WTC11 (cell line): ENCODE results near the gene CDH13. TPM values are rescaled to one million over a fixed set of nuclear protein-coding genes. Genes with fewer than 3 reads are reported as not detected.
A peak's percentile ranks its signal among the peaks of the same experiment; 100 is the strongest.

ENCODE experiments used
- ATAC-seq: fragments of 200-7000 bp; cut with Tn5 transposase; 2 replicates; pipeline ENCODE4 v1.10.0; 2021; ENCODE audit warnings: mild to moderate bottlenecking, moderate library complexity
- CTCF ChIA-PET: fragments of 300-600 bp; sonication (Branson Sonifier 250); formaldehyde crosslinking; loops from one replicate; lab custom pipeline; 2021; ENCODE audit warnings: antibody characterized with exemption; lab: Charles Lee
- POLR2A ChIA-PET: fragments of 350-600 bp; sonication (Branson Sonifier 250); formaldehyde crosslinking; loops from one replicate; lab custom pipeline; 2021; ENCODE audit warnings: antibody characterized with exemption; lab: Charles Lee
- DNase-seq: peaks from one replicate; pipeline ENCODE4 v3.0.0; 2021; ENCODE audit warnings: low spot score
- H3K27ac Mint-ChIP-seq: 2 replicates; pipeline ENCODE4 v1.8.0; 2021; ENCODE audit warnings: mixed read lengths
- H3K27me3 Mint-ChIP-seq: 2 replicates; pipeline ENCODE4 v1.8.0; 2021; ENCODE audit warnings: low read depth, mild to moderate bottlenecking, moderate library complexity, mixed read lengths
- H3K36me3 Mint-ChIP-seq: 2 replicates; pipeline ENCODE4 v1.8.0; 2021; ENCODE audit warnings: mixed read lengths
- H3K4me1 Mint-ChIP-seq: 2 replicates; pipeline ENCODE4 v1.8.0; 2022; ENCODE audit warnings: mixed read lengths
- H3K4me3 Mint-ChIP-seq: 2 replicates; pipeline ENCODE4 v1.8.0; 2021; ENCODE audit warnings: mild to moderate bottlenecking, moderate library complexity, mixed read lengths
- H3K9me3 Mint-ChIP-seq: 2 replicates; pipeline ENCODE4 v1.8.0; 2021; ENCODE audit warnings: mixed read lengths
- ARID4B ChIP-seq: sonication (generic); formaldehyde crosslinking; IDR thresholded peaks from 2 replicates; pipeline ENCODE4 v1.8.0; 2023; ENCODE audit warnings: missing genetic modification reagents, mild to moderate bottlenecking, borderline replicate concordance
- ATF1 ChIP-seq: sonication (generic); formaldehyde crosslinking; IDR thresholded peaks from 2 replicates; pipeline ENCODE4 v1.8.1; 2023; ENCODE audit warnings: mild to moderate bottlenecking, moderate library complexity, missing genetic modification reagents
- CDX4 ChIP-seq: fragments of 250-450 bp; sonication (Bioruptor Pico); IDR thresholded peaks from 2 replicates; pipeline ENCODE4 v1.9.0; 2021; ENCODE audit warnings: moderate library complexity, mild to moderate bottlenecking, inconsistent platforms, borderline replicate concordance
- E2F5 ChIP-seq: sonication (generic); formaldehyde crosslinking; IDR thresholded peaks from 2 replicates; pipeline ENCODE4 v1.8.1; 2022; ENCODE audit warnings: mild to moderate bottlenecking, moderate library complexity, missing genetic modification reagents
- ELF4 ChIP-seq: sonication (generic); formaldehyde crosslinking; IDR thresholded peaks from 2 replicates; pipeline ENCODE4 v1.8.1; 2022; ENCODE audit warnings: low read depth, mild to moderate bottlenecking, moderate library complexity, missing genetic modification reagents
- IRF1 ChIP-seq: sonication (generic); formaldehyde crosslinking; IDR thresholded peaks from 2 replicates; pipeline ENCODE4 v1.8.0; 2023; ENCODE audit warnings: missing genetic modification reagents
- MLX ChIP-seq: sonication (generic); formaldehyde crosslinking; IDR thresholded peaks from 2 replicates; pipeline ENCODE4 v1.8.1; 2023; ENCODE audit warnings: mild to moderate bottlenecking, missing genetic modification reagents, moderate library complexity
- MXD4 ChIP-seq: fragments of 250-450 bp; sonication (Bioruptor Pico); IDR thresholded peaks from 2 replicates; pipeline ENCODE4 v1.8.0; 2021; ENCODE audit warnings: mild to moderate bottlenecking, moderate library complexity, borderline replicate concordance
- MYBL2 ChIP-seq: sonication (generic); formaldehyde crosslinking; IDR thresholded peaks from 2 replicates; pipeline ENCODE4 v1.8.1; 2023; ENCODE audit warnings: mild to moderate bottlenecking, moderate library complexity, missing genetic modification reagents
- NFE2L1 ChIP-seq: sonication (generic); formaldehyde crosslinking; IDR thresholded peaks from 2 replicates; pipeline ENCODE4 v1.8.1; 2023; ENCODE audit warnings: missing genetic modification reagents
- NR1H2 ChIP-seq: sonication (generic); formaldehyde crosslinking; IDR thresholded peaks from 2 replicates; pipeline ENCODE4 v1.9.0; 2021; ENCODE audit warnings: mild to moderate bottlenecking, moderate library complexity, missing genetic modification reagents
- SOX15 ChIP-seq: fragments of 250-450 bp; sonication (Bioruptor Pico); IDR thresholded peaks from 2 replicates; pipeline ENCODE4 v1.9.0; 2021; ENCODE audit warnings: mild to moderate bottlenecking
- SP1 ChIP-seq: sonication (generic); formaldehyde crosslinking; conservative IDR thresholded peaks from 2 replicates; pipeline ENCODE4 v1.8.1; 2022; ENCODE audit warnings: missing genetic modification reagents
- USF1 ChIP-seq: sonication (generic); formaldehyde crosslinking; IDR thresholded peaks from 2 replicates; pipeline ENCODE4 v1.8.0; 2022; ENCODE audit warnings: mild to moderate bottlenecking, missing genetic modification reagents
- ZNF423 ChIP-seq: fragments of 250-450 bp; sonication (Bioruptor Pico); IDR thresholded peaks from 2 replicates; pipeline ENCODE4 v2.1.2; 2022; ENCODE audit warnings: mild to moderate bottlenecking, moderate library complexity
- ZNF532 ChIP-seq: fragments of 250-450 bp; sonication (Bioruptor Pico); IDR thresholded peaks from 2 replicates; pipeline ENCODE4 v1.9.0; 2021; ENCODE audit warnings: mild to moderate bottlenecking, borderline replicate concordance
- ZNF671 ChIP-seq: fragments of 250-450 bp; sonication (Bioruptor Pico); IDR thresholded peaks from 2 replicates; pipeline ENCODE4 v1.8.0; 2021; ENCODE audit warnings: mild to moderate bottlenecking
- ZSCAN18 ChIP-seq: fragments of 250-450 bp; sonication (Bioruptor Pico); IDR thresholded peaks from 2 replicates; pipeline ENCODE4 v2.1.2; 2022; ENCODE audit warnings: mild to moderate bottlenecking, moderate library complexity
- total RNA-seq: library from RNA; stranded (reverse); gene quantifications from 3 replicates; pipeline ENCODE4 v1.2.3, GENCODE V29; 2021

The CDH13 gene
- total RNA-seq, 1 experiment from 2014 or later = 0.81 TPM

GRCh38 chr16:83002351-83003334 lies 375.9 kb downstream of the CDH13 start (continued):
- TF ChIP-seq ZNF532 (no peak), NR1H2 (no peak), ZNF671 (CRISPR knock-in tag) (no peak), ZSCAN18 (CRISPR knock-in tag) (no peak), ELF4 (CRISPR knock-in tag) (no peak), IRF1 (no peak), SOX15 (CRISPR knock-in tag) (no peak)

GRCh38 chr16:83004868-83005652 lies 378.3 kb downstream of the CDH13 start:
- ATAC-seq (peak; percentile 79), DNase-seq (peak; percentile 15)
- H3K9me3 Mint-ChIP-seq = peaks cover 14% of the 10 kb centered on the region
- no peak overlapping the region for H3K27ac Mint-ChIP-seq
- H3K4me1 Mint-ChIP-seq = peaks cover 5% of the 10 kb centered on the region
- CTCF ChIA-PET = interaction anchor here (1.0 to 1.1 kb wide), 2 partner anchors 210 to 775 kb away, joined by 3 read pairs; no protein-coding TSS in a partner anchor
- no peaks in the 10 kb centered on the region for H3K27me3 Mint-ChIP-seq
- no peak overlapping the region for H3K4me3 Mint-ChIP-seq
- no peaks in the 10 kb centered on the region for H3K36me3 Mint-ChIP-seq
- POLR2A ChIA-PET = no interaction called here
- TF ChIP-seq SP1 (CRISPR knock-in tag) (no peak), E2F5 (CRISPR knock-in tag) (no peak), CDX4 (CRISPR knock-in tag) (no peak), ATF1 (no peak), MYBL2 (CRISPR knock-in tag) (no peak), NFE2L1 (CRISPR knock-in tag) (no peak), ZNF423 (no peak), ARID4B (no peak), MXD4 (CRISPR knock-in tag) (no peak), USF1 (CRISPR knock-in tag) (peak; percentile 86), MLX (CRISPR knock-in tag) (no peak)
